GM19193 (cell line): ENCODE results near the gene CCDC85C.

Experiments
- POLR2A ChIP-seq: IDR thresholded peaks from 4 replicates; pipeline ENCODE4 v1.6.1; 2011; ENCODE audit not compliant: insufficient read depth, insufficient read length; ENCODE audit errors: extremely low read depth

The CCDC85C gene

DNA sequence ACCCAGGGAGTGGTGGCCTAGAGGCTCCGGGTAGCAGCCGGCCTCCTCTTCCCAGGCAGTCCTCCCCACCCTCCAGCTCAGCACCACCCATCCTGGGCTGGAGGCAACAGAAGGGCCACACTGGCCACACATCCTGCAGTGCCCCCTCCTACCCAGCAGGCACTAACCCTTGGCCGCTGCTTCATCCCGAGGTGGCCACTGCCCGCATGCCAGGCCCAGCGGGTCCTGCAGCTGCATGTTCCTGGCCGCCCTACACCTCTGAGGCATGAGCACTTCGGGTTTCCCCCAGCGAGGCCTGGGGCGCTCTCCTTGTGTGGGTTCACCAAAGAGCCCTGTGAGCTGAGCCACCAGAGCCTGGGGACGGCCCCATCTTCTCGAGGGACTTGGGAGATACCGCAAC is 61.4 kb downstream of the CCDC85C start:
- TF ChIP-seq POLR2A, result no peak

DNA sequence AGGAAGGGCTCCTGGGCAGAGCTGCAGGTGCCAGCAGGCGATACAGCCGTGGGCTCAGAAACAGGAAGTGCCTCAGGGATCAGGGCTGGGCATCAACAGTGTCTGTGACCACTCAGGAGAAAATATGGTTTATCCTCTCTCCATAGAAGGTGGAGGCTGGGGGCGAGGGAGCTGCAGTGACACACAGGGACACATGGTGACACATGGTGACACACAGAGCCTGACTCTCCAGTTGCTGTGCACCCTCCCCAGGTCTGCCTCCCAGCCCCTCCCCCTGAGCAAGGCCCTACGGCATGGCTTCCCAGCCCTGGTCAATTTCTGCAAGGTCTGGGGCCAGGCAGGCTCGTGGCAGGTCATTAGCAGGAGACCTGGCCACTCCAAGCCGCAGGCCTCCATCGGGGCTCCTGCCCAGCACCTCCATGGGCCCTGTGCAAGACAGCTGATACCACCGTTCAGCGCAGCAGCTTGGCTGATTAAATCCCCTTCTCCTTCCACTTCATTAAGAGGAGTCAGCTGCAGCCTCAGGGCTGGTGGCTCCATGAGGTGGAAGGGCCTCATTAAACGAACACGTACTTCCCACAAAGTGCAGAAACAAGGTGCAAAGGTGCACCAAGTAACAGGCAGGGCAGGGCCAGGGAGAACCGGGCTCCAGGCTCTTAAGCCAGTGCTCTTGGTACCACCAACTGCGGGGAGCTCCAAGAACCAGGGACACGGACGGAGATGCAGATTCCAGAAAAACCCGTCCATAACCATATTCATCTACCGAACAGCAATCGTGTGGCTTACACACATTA is 62.1 kb downstream of the CCDC85C start:
- no peak for TF ChIP-seq POLR2A

DNA sequence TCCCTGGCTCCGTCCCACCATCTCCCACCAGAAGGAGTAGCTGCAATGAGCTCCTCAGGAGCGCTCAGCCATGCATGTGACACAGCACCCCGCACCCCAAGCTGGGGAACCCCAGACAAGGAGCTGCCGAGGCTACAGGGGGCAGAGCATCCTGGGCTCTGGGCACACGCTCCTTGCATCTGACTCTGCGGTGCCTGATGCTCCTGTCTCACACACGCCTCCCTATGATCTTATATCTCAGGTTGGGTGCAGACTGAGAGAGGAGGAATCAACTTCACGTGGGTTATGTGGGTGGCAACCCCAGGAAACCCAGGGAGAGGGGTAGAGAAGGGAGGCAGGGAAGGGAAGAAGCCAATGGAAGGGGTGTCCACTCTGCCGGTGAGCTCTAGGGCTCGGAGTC is 62.8 kb downstream of the CCDC85C start:
- no peak for TF ChIP-seq POLR2A

DNA sequence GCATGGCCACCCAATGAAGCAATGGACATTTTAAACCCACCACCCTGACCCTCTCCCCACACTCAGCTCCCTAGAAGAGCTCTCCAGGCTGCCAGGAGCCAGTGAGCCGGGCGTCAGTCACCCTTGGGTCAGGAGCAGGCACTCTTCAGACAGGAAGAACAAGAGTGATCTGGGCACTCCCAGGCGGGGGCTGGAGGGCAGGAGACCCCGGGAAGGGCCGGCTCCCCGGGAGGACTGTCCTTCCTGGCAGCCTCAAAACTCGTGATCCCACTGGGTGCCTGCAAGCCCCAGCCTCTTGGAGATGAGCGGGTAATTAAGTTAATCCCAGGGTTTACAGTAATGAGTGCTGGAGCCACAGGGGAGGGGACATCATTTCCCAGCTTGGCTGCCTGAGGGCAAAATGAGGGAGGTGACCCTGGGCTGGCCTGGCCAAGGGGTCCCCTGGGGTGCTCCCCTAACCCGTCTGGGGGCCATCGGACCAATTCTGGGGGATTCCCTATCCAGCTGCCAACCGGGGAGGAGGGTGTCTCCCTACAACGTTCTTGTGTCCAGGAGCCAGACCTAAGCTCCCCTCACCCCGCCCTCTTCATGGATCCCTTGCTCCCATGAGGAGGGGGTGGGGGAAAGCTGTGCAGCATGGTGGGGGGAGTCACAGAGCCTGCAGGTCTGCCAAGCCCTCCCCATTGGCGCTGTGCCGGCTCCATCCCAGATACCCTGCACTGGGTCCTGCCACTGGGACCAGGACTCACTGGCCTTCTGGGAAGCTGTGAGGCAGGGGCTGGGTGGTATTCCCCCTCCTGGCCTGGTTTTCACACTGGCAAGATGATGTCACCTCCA is 63.6 kb downstream of the CCDC85C start:
- TF ChIP-seq POLR2A, result no peak

DNA sequence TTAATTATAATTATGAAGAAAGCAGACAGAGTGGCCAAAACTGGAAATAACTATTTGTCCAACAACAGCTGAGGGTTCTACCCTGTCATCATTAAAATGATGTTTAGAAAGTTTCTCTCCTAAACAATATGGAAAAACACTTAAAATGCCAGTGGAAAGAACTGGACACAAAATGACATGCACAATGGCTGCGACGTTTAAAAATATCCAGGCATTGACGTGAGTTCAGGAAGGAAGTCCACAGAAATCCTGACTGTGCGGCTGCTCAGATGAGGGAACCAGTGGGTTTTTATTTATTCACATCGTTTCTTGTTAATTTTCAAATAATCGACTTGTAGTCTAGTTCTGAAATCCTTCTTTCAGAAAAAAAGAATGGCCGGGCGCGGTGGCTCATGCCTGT is 64.5 kb downstream of the CCDC85C start:
- TF ChIP-seq POLR2A, result no peak

DNA sequence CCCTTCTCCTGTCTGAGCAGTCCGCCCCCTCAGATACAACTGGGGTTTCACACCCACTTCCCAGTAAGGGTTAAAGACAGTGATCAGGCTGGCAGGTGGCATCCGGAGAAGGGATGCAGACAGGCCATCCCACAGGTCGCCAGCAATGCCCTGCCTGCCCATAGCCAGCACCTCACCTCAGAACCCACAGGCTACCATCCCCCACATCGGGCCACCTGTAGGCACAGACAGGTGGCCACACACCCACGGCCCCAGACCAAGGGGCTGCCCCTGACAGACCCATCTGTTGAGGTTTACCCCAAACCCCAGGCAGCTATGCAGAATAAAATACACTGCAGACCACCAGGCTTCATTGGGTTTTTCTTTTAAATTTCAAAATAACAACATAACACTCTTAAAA is 65.3 kb downstream of the CCDC85C start:
- TF ChIP-seq POLR2A, result no peak

DNA sequence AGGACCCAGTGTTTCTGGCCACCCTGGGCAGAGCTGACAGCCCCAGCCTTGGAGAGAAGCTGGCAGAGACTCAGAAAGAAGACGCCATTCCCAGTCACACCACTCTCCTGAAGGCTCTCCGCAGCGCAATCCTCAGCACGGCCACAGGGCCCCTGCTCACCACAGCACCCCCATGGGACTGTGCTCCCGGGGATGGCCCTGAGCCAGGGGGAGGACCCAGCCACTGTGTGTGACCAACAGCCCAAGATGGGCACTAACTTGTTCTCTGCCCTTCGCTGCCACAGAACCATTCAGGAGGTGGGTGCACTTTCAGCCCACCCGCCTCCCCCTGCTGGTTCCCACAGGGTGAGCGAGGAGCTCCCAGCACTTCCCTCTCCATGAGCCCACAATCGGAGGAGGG is 65.7 kb downstream of the CCDC85C start:
- TF ChIP-seq POLR2A, result no peak

DNA sequence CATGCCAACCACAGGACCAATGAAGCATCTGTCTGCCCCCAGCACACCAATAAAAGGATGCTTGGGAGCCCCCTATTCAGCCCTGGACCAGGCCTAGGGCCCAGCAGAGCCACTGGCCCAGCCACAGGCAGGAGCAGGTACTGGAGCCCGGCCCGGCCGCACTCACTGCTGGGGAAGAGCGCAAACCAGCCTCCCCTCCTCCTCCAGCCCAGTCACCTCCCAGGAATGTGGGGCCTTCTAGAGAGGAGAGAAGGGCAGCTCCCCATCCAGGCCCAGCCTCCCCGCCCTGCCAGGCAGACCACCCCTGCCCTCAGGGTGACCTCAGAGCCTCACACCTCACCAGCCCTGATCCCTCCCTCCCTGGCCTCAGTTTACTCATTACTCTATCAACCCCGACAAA is 66.6 kb downstream of the CCDC85C start:
- no peak for TF ChIP-seq POLR2A

DNA sequence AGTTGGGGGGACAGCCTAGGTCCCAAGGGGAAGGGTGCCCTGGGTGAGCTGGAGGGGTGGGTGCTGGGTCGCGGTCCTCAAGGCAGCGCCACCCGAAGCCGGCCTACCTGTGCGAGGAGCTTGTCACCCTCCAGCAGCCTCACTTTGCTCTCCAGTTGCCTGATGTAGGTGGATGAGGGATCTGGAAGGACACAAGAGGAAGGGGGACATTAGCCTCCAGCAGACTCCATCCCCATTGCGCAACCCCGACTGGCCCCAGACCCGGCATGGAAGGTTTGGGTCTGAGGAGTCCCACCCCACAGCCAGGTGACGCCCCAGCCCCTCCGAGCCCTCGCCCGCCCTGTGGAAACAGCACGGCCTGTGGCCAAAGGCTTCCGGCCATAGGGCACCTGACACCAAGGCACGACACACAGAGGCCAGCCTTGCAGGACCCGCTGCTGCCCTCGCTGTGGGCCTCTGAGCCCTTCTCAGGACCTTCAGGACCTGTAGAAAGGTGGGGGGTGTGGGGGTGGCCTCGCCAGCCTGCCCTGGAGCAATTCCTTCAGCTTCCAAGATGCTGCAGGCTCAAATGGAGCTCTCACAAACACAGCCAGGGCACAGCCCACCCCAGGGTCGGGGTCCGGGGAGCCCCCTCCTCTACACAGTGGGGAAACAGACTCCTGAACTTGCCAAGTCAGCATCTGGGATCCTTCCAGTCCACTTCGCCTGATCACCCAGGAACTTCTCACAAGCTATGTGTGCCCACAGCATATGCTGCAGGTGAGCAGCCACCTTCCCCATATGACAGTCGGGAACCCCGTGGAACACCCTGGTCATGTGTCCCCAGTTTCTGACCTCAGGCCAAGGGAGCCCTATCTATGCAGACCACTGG is 67.9 kb downstream of the CCDC85C start:
- no peak for TF ChIP-seq POLR2A

DNA sequence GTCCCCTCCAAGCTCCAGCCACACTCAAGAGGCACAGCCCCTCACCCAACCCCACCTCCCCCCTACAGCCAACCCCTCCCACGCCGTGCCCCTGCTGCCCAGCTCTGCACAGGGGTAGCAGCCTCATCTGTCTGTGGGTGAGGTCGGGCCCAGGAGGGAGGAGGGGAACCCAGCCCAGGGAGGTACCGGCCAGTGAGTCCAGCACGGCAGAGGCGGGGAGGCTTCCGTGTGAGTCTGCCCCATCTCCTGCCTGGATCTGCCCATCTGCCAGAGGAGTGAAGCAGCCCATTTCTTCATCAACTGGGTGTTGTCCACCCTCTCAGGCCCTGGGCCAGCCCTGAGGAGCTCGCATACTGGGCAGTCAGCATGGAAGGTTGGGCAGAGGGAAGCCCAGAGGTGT is 68.6 kb downstream of the CCDC85C start:
- no peak for TF ChIP-seq POLR2A

DNA sequence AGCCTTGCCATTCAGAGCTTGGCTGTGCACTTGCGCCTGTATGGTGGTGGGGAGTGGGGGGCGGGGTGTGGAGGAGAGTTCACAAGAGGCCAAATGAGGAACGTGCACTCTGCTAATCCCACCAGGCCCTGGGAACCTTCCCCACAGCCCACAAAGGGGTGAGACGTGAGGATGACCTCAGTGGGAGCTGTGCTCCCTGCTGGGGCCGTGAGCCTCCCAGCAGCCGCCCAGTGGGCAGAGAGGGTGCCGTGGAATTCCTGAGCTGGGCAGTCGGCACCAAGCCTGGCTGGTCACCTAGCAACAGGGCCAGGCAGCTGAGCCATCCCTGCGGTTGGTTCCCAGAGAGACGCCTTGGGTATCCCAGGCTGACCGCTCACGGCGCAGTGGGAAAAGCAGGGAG is 69.1 kb downstream of the CCDC85C start:
- TF ChIP-seq POLR2A, result no peak

DNA sequence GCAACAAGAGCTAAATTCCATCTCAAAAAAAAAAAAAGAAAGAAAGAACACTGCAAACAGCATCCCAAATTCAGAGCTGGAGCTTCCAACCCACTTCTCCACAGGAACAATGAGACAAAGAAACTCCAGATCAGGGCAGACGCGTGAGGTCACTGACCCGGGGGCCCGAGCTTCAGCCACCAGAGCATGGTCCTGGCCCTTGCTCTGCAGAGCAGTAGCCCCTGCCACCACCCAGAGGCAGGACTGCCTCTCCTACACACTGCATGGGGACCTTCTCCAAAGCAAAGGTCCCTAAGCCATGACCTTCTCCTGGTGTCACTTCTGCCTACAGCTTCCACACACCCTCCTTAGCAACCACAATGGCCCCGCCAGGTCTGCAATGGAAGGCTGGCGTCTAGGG is 69.7 kb downstream of the CCDC85C start:
- TF ChIP-seq POLR2A, result no peak

DNA sequence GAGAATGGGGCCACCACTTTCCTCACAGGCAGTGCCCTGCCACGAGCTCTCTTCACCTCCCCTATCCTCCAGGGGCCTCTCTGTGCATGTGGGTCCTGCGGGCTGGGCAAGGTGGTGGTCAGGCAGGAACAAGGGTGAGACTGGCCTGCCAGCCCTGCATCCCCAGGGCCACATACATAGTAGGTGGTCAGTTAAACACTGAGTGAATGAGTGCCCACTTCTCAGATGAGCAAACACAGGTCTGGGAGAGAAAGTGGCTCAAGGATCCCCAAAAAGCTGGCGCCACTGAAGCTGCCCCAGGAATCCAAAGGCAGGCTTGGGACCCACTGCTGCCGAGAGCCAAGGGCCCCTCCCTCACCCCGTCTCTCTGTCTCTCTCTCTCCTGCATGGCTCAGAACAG is 71.7 kb downstream of the CCDC85C start:
- TF ChIP-seq POLR2A, result no peak

DNA sequence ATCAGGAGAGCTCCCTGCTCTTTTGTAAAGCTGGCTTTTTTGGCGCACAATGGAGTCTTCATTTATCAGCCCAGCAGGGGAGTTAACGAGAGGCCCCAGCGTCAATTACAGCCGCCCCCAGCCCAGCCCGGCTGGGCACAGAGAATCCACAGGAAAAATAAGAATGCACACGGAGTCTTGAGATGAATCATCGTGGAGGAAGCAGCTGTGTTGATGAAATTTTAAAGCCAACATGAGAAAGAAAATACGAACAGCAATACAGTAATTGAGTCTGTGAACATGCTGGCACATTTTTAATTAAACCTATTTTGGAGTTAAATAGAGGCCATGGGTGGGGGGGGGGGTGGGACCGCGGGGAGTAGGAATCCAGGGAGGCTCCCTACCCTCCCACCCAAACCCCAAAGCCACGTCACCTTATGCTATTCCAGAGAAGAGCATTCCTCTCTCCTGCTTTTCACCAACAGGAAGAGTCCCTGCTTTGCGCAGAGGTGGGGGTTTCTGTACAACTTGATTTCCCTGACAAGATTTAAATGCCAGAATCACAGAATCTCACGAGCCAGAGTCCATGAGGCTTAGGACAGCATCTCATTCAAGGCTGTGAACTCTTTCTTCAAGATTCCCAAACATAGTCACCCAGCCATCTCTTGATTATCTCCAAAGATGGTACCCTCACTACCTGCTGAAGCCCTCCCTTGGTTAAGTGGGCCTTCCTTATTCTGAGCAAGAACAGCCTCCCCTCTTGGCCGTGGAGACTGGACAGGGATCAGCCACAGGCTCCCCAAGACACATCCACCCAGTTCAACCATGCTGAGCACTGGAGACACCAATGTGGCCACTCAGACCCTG is 72.5 kb downstream of the CCDC85C start:
- no peak for TF ChIP-seq POLR2A
